HuH-7.5 (cell line): ENCODE results near the gene CDK14.

Experiments
- DNase-seq: peaks from one replicate; pipeline ENCODE4 v3.0.0; 2011; ENCODE audit warnings: low spot score

The CDK14 gene

GRCh38 chr7:91051966-91052365 lies 455.8 kb downstream of the CDK14 start:
- DNase-seq: no peak

GRCh38 chr7:91054374-91054773 lies 458.3 kb downstream of the CDK14 start:
- no peak for DNase-seq

GRCh38 chr7:91055219-91055618 lies 459.1 kb downstream of the CDK14 start:
- no peak for DNase-seq

- DNase-seq: no peak
These were observed 466.6 kb downstream of the CDK14 start for GRCh38 chr7:91062713-91063112.

- no peak for DNase-seq
These were observed 467.9 kb downstream of the CDK14 start for GRCh38 chr7:91064052-91064451.

GRCh38 chr7:91064938-91065337 lies 468.8 kb downstream of the CDK14 start:
- no peak for DNase-seq

- no peak for DNase-seq
These were observed 470.5 kb downstream of the CDK14 start for GRCh38 chr7:91066627-91067026.

GRCh38 chr7:91067242-91067641 lies 471.1 kb downstream of the CDK14 start:
- DNase-seq: no peak

GRCh38 chr7:91068136-91068795 lies 472.1 kb downstream of the CDK14 start:
- DNase-seq: no peak

- DNase-seq: no peak
These were observed 473.0 kb downstream of the CDK14 start for GRCh38 chr7:91069146-91069545.

GRCh38 chr7:91079487-91079886 lies 483.4 kb downstream of the CDK14 start:
- no peak for DNase-seq

GRCh38 chr7:91080351-91080750 lies 484.2 kb downstream of the CDK14 start:
- DNase-seq: no peak

- no peak for DNase-seq
These were observed 485.9 kb downstream of the CDK14 start for GRCh38 chr7:91082038-91082437.

- DNase-seq: peak; percentile 9
These were observed 486.9 kb downstream of the CDK14 start for GRCh38 chr7:91082852-91083495.

- no peak for DNase-seq
These were observed 487.9 kb downstream of the CDK14 start for GRCh38 chr7:91083855-91084644.

- DNase-seq: no peak
These were observed 489.1 kb downstream of the CDK14 start for GRCh38 chr7:91085175-91085574.

- DNase-seq: no peak
These were observed 490.1 kb downstream of the CDK14 start for GRCh38 chr7:91086200-91086599.

- DNase-seq: no peak
These were observed 492.0 kb downstream of the CDK14 start for GRCh38 chr7:91088156-91088555.

GRCh38 chr7:91088691-91089090 lies 492.6 kb downstream of the CDK14 start:
- no peak for DNase-seq

- DNase-seq: peak; percentile 7
These were observed 493.4 kb downstream of the CDK14 start for GRCh38 chr7:91089382-91089963.

GRCh38 chr7:91090684-91091083 lies 494.6 kb downstream of the CDK14 start:
- no peak for DNase-seq

- DNase-seq: no peak
These were observed 495.5 kb downstream of the CDK14 start for GRCh38 chr7:91091631-91092030.

GRCh38 chr7:91093181-91093580 lies 497.1 kb downstream of the CDK14 start:
- no peak for DNase-seq
